ENCODE data around the gene TMEM238. TPM values are rescaled to one million over a fixed set of nuclear protein-coding genes. Genes with fewer than 3 reads are reported as not detected.

The TMEM238 gene
- total RNA-seq, 4 donors from 2014 or later: 0.83 to 2.3 TPM; not detected in 2

GRCh38 chr19:55392820-55393761, 9.0 kb upstream of the TMEM238 start:
- intact Hi-C loops (cut with DNase I; ENCODE audit: low total_unique reads): no loop called here
- Histone ChIP-seq H3K36me3 (no peaks in the 10 kb centered on the region), H3K4me3 (no peak overlapping the region), H3K27ac (no peak overlapping the region), H3K9me3 (no peaks in the 10 kb centered on the region), H3K27me3 (no peaks in the 10 kb centered on the region), H3K4me1 (peaks cover 0 to 7% of the 10 kb centered on the region in 2 donors)
- no peak for DNase-seq
- TF ChIP-seq CTCF (IDR thresholded peaks at IDR 0.05) (no peak), POLR2A (IDR thresholded peaks at IDR 0.05) (no peak)

GRCh38 chr19:55391702-55392615, 7.9 kb upstream of the TMEM238 start:
- no peak overlapping the region for H3K27ac ChIP-seq
- TF ChIP-seq POLR2A (IDR thresholded peaks at IDR 0.05): no peak
- TF ChIP-seq CTCF (IDR thresholded peaks at IDR 0.05): no peak
- H3K9me3 ChIP-seq: no peaks in the 10 kb centered on the region
- DNase-seq: no peak
- intact Hi-C loops (cut with DNase I; ENCODE audit: low total_unique reads): no loop called here
- H3K4me1 ChIP-seq: peaks cover 9 to 19% of the 10 kb centered on the region in 2 donors
- H3K4me3 ChIP-seq: no peak overlapping the region
- no peaks in the 10 kb centered on the region for H3K27me3 ChIP-seq
- no peaks in the 10 kb centered on the region for H3K36me3 ChIP-seq

GRCh38 chr19:55391191-55391670, 7.1 kb upstream of the TMEM238 start:
- H3K4me1 ChIP-seq: peaks cover 12 to 22% of the 10 kb centered on the region in 2 donors
- H3K27ac ChIP-seq: no peak overlapping the region
- H3K4me3 ChIP-seq: no peak overlapping the region
- DNase-seq: no peak
- no peaks in the 10 kb centered on the region for H3K27me3 ChIP-seq
- H3K36me3 ChIP-seq: no peaks in the 10 kb centered on the region
- intact Hi-C loops (cut with DNase I; ENCODE audit: low total_unique reads): no loop called here
- no peak for TF ChIP-seq CTCF (IDR thresholded peaks at IDR 0.05)
- no peak for TF ChIP-seq POLR2A (IDR thresholded peaks at IDR 0.05)
- no peaks in the 10 kb centered on the region for H3K9me3 ChIP-seq

- intact Hi-C loops (cut with DNase I; ENCODE audit: low total_unique reads): no loop called here
- no peak overlapping the region for H3K27ac ChIP-seq
- no peak for DNase-seq
- TF ChIP-seq CTCF (IDR thresholded peaks at IDR 0.05): no peak
- TF ChIP-seq POLR2A (IDR thresholded peaks at IDR 0.05): no peak
- H3K4me1 ChIP-seq: peaks cover 12 to 22% of the 10 kb centered on the region in 2 donors
- H3K4me3 ChIP-seq: no peak overlapping the region
- no peaks in the 10 kb centered on the region for H3K9me3 ChIP-seq
- no peaks in the 10 kb centered on the region for H3K36me3 ChIP-seq
- no peaks in the 10 kb centered on the region for H3K27me3 ChIP-seq
These were observed 6.4 kb upstream of the TMEM238 start for GRCh38 chr19:55390461-55390880.
